ENCODE data around the gene NOL6.
A peak's percentile ranks its signal among the peaks of the same experiment; 100 is the strongest.
"Not testable (repeated sequence)": the region's sequence is repeated elsewhere in the genome, so short reads cannot be mapped to it uniquely, and the experiment has no call there.

The NOL6 gene

DNA sequence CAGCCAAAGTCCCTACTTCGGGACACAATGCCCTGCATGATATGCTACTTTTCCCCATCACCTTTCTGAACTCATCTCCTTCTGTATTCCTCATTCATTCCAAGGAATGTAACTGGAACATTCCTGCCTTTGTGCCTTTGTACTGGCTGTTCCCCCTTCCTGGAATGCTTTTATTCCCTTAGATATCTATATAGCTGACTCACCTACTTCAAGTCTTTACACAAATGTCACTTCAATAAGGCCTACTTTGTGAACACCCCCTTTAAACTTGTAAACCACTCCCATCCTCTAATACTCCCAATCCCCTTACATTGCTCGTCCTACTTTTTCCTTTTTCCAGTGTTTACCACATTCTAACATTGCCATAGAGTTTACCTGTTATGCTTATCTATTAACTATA lies 2.4 kb downstream of the NOL6 start:
- no peak for DNase-seq (ENCODE audit: low spot score)

GRCh38 chr9:33469891-33470290 lies 3.8 kb downstream of the NOL6 start:
- DNase-seq (ENCODE audit: low spot score) = no peak

GRCh38 chr9:33468797-33469621 lies 4.7 kb downstream of the NOL6 start:
- DNase-seq (ENCODE audit: low spot score) = no peak

- no peak for DNase-seq (ENCODE audit: low spot score)
Measured at GRCh38 chr9:33468215-33468730, 5.5 kb downstream of the NOL6 start.

DNA sequence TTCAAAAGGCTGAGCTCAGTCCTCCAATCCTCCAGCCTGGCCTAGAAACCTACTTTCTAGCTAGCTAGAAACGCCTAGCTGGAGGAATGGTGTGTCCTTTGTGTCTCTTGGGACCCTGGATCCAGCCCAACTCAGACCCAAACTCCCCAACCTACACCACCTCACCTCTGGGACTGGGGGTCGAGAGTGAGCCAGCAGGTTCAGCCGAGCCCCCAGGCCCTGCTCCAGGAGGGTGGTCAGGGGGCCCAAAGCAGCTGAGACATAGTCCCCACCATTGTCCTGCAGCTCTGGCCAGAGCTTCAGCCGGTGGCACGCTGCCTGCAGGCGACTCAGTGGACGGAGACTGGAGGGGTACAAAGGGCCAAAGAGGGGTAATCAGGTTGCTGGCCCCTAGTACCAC lies 6.2 kb downstream of the NOL6 start:
- DNase-seq (ENCODE audit: low spot score) = no peak

DNA sequence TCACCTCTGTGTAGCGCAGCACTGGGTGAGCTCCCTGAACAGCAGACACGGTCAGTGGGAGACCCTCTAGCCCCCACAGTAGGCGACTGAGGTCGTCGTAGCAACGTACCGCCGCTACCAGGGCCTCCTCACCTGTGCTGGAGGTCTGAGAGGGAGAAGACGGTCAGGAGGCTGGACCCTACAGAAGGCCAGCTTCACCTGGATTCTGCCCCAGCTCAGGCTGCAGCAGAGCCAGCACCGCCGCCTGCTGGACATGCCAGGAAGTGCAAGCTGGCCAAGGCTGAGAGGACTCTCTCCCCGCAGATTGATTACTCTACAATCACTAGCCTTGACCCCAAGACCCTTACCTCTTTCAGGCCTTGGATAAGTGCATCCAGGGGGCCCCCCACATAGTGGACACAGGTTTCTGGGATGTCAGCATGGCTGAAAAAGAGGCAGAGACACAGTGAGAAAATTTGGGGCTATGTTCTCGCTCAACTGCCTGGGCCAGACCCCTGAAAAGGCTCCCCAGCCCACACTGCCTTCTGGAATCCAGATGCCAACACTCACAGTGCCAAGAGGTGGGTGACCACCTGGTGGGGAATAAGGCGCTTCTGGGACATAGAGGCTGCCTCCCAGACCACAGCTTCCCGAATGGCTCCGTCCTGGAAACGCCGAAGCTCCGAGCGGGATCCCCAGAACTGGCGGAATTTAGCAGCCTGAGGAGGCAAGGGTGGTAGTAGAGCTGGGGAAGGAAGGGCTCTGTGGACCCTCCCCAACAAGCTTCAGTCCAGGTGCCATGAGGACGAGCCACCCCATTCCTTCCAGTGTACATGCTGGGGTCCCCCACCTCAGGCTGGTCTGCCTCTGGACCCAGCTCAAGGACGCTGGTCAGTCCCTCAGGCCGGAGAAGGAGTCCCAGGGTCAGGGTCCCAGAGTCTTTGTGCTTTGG lies 6.9 kb downstream of the NOL6 start:
- DNase-seq (ENCODE audit: low spot score) = peak; percentile 86

DNA sequence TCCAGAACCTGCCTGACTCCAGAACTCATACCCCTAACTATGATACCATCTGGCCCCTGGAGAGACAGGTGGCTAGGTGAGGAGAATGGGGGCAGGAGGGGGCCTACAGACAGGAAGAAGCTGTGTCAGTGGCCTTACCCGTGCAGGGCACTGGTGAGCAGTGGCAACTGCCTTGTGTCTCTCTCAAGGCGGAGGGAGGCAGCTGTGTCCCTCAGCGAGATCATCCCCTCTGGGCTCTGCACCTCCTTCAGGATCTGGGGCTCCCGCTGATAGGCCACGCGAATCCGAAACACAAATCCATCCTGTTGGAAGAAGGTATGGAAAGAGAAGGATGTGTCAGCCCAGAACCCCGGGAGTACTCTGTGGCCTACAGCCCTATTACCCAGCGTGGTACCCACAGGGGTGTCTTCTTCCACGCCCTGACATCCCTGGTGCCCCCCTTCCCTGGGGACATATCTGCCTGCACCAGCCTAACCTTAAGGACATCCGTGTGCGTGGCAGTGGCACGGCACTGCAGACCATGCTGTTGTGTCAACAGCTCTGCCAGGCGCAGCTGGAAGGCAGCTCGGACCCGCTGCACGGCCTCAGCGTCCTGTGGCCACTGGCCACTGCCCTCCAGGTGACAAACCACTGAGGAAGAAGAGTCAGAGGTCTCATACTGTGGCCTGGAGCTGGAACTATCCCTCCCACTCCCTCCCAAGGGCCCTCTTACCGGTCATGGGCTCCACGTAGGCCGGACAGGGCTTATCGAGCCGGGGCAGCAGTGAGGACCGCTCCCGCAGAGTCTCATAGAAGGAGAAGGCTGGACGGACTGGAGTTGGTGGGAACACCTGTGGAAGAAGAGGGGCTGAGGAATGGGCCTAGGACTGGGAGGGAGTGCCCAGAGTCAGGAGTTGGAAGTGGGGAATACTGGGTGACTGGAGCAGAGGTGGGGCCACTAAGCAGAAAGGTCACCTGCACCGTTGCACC lies 7.8 kb downstream of the NOL6 start:
- no peak for DNase-seq (ENCODE audit: low spot score)

- no peak for DNase-seq (ENCODE audit: low spot score)
Measured at GRCh38 chr9:33465096-33465495, 8.6 kb downstream of the NOL6 start.

- DNase-seq (ENCODE audit: low spot score) = no peak
Measured at GRCh38 chr9:33464045-33464636, 9.6 kb downstream of the NOL6 start.

DNA sequence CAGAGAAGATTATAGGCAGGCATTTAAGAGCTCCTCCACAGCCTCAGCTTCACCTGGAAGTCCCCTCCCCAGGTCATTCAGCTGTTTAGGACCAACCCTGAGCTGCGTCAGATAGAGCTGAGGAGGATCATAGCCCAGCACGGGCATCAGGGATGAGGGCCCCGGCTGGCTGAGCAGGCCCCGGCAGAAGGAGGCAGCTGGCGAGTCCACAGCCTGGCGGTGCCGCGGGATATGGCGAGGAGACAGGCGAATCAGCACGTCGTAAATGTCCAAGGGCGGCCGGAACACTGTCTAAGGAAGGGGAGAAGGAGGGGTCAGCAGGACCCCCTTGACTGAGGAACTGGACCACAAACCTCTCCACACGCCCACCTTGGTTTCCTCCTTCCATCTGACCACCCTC lies 10.6 kb downstream of the NOL6 start:
- no peak for DNase-seq (ENCODE audit: low spot score)

DNA sequence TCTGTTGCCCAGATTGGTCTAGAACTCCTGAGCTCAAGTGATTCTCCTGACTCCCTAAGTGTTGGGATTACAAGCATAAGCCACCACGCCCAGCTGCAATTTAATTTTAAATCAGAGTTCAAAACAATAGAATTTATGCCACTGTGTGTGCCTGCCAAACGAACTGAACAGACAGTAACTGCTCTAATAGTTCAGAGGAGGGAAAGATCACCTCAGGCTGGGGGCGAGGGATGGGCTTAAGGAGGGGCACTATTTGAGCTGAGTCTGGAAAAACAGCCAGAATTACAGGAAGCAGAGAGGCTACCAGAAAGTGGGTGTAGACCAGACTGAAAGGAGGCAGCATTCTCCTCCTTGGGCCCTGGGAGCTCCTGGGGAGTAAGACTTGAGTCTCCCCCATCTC lies 12.2 kb downstream of the NOL6 start:
- no peak for DNase-seq (ENCODE audit: low spot score)

- no peak for DNase-seq (ENCODE audit: low spot score)
Measured at GRCh38 chr9:33460854-33461253, 12.9 kb downstream of the NOL6 start.

DNA sequence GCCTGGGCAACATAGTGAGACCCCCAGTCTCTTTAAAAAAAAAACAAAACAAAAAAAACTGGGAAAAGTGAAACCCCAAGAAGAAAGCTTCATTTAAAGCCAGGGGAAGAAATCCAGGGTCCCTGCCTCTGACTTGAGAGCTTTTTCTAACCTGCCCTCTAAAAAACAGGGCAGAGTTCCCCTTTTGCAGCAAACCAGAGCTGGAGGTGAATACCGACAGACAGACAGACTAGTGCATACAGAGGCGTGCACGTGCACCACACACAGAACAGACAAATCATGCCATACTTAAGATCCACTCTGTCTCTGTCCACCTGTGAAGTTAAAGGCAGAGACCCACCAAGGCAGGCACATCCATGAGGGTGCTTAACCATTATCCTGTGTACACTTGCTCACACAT lies 14.6 kb downstream of the NOL6 start:
- no peak for DNase-seq (ENCODE audit: low spot score)

DNA sequence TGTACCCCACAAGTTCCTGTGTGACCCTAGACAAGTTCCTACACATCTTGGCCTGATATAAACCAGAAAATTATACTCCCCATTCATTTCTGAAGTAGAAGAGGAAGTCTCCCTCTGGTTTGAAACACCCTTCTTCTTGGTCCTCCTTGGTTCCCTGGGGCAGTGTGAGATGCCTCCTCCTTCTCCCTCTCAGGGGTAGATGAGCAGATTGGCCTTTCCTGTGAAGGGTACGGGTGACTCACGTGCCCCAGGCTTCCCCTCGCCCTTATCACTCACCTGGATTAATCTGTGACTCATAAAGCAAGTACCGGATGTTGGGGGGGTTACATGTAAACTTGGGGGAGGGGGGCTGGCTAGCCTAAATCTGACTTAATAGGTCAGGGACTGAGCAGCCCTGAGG lies 15.3 kb downstream of the NOL6 start:
- no peak for DNase-seq (ENCODE audit: low spot score)

- DNase-seq (ENCODE audit: low spot score) = no peak
Measured at GRCh38 chr9:33455945-33456344, 17.8 kb downstream of the NOL6 start.

- DNase-seq (ENCODE audit: low spot score) = not testable (repeated sequence)
Measured at GRCh38 chr9:33455456-33455855, 18.3 kb downstream of the NOL6 start.

GRCh38 chr9:33454661-33455026 lies 19.1 kb downstream of the NOL6 start:
- DNase-seq (ENCODE audit: low spot score) = not testable (repeated sequence)

DNA sequence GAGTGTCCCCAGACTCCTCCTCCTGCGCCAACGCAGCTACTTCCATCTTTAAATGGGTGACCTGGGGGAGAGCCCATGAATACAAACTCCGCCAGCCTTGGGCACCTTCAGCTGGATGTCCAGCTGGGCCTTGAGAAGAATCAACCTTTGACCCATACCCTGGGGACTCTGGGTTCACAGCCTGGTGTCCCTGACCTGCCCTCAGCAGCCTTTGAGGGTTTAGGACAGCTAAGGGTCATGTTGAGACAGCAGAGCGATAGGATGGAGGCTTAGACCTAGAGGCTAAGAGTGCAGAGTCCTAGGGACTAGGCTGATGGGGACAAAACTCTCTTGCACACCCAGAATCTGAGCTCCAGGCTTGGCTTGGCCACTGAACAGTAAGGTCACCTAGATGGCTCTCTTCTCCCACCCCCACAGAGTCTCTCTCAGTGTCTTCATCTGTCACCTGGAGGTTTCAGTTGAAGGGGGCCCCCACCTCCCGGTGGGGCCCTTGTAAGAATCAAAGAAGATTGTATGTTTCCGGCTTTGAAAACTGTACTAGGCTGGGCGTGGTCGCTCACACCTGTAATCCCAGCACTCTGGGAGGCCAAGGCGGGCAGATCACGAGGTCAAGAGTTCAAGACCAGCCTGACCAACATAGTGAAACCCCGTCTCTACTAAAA lies 19.6 kb downstream of the NOL6 start:
- no peak for DNase-seq (ENCODE audit: low spot score)

GRCh38 chr9:33453286-33453860 lies 20.4 kb downstream of the NOL6 start:
- DNase-seq (ENCODE audit: low spot score) = no peak

DNA sequence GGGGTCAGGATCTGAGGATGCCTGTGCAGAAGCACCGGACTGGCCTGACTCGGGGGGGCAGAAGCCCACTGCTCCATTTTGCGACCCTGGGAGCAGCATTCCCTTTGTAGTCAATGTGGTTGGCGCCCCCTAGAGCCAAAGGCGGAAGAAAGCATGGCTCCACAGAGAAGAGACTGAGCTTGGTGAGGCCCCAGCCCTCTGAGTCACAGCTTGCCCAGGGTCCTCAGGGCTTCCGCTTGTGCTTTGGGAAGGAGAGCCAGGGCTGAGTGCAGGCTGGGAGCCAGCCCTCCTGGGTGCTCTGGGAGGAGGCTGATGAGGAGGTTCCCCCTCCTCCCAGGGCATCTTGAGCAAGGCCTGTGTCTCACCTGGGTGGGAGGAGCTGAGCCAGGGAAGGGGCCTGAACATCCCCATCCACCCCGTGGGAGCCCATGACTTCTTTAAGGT lies 20.9 kb downstream of the NOL6 start:
- DNase-seq (ENCODE audit: low spot score) = peak; percentile 86

All from ecto neural progenitor cell (in vitro differentiated cells).